Body of pancreas (tissue), 4 donors: ENCODE data around the gene TRIM24.

Source experiments
- CTCF ChIP-seq, 7 experiments: fragments of 450-650 bp in 4 of 7; fragments of 200-600 bp in 3 of 7; sonication (generic) in 3 of 7; IDR thresholded peaks; one replicate each; pipeline ENCODE4 v1.5.1; 2016 to 2019; ENCODE audit warnings: antibody characterized with exemption in 7 of 7
- POLR2A ChIP-seq, 3 donors: fragments of 450-650 bp; IDR thresholded peaks; one replicate each; pipeline ENCODE4 v1.6.1; 2016; ENCODE audit warnings: antibody characterized with exemption in 3 of 3, mild to moderate bottlenecking in 2 of 3

- no peak for TF ChIP-seq CTCF (IDR thresholded peaks at IDR 0.05)
- no peak for TF ChIP-seq POLR2A (IDR thresholded peaks at IDR 0.05)
Observed at GRCh38 chr7:138556771-138557484, 96.9 kb downstream of the TRIM24 start.
